ENCODE data around the gene THSD4. TPM values are rescaled to one million over a fixed set of nuclear protein-coding genes. Genes with fewer than 3 reads are reported as not detected.

THSD4 gene
- total RNA-seq, 3 donors from 2014 or later: 18.3 to 46.2 (median 27.1) TPM

DNA sequence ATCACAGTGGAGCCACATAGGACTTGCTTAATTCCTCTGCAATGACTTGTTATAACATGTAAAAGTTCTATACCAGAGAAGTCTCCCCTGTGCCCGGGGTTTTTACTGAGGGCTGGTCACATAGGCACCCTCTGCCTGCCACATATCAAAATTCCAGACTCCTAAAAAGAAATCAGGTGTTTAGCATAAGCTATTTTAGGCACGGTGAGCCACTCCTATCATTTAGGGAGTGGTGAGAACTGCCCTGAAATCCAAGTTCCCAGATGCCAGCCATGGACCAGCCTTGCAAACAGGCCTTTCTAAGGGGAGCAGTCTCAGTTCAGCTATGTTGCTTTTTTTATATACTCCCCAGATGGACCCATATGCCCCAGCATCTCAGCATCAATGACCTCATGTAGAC, 130.3 kb downstream of the THSD4 start:
- no peak overlapping the region for H3K4me3 ChIP-seq
- H3K9me3 ChIP-seq: no peaks in the 10 kb centered on the region
- no peak for ATAC-seq
- intact Hi-C loops (cut with DNase I, micrococcal nuclease): no loop called here
- H3K4me1 ChIP-seq (ENCODE audit: low read depth): no peaks in the 10 kb centered on the region
- H3K36me3 ChIP-seq (ENCODE audit: low read depth): no peaks in the 10 kb centered on the region
- no peak for DNase-seq
- TF ChIP-seq CTCF (IDR thresholded peaks at IDR 0.05): no peak

- ATAC-seq (no peak), DNase-seq (no peak)
- no peak for TF ChIP-seq CTCF (IDR thresholded peaks at IDR 0.05)
- H3K9me3 ChIP-seq: no peaks in the 10 kb centered on the region
- H3K36me3 ChIP-seq (ENCODE audit: low read depth): no peaks in the 10 kb centered on the region
- no peak overlapping the region for H3K4me3 ChIP-seq
- intact Hi-C loops (cut with DNase I, micrococcal nuclease): no loop called here
- H3K4me1 ChIP-seq (ENCODE audit: low read depth): no peaks in the 10 kb centered on the region
These were observed 133.1 kb downstream of the THSD4 start for GRCh38 chr15:71248386-71248785.

DNA sequence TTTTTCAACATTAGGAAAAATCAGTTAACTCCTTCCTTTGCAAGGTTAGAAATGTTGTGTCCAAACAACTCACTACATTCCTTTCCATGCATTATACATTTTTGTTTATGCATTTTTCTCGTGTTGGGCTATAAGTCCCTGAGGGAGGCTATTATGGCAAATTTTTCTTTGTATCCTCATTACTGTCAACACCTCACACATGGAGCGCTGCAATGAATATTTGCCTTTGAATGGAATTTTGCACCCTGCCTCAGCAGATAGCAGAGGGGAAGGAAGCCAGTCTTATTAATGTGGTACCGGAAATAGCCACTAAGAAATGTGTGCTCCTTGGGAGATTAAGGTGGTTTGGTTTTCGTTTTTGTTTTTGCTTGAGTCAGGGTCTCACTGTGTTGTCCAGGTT, 134.7 kb downstream of the THSD4 start:
- H3K4me1 ChIP-seq (ENCODE audit: low read depth): no peaks in the 10 kb centered on the region
- no peak for DNase-seq
- TF ChIP-seq CTCF (IDR thresholded peaks at IDR 0.05): no peak
- H3K9me3 ChIP-seq: no peaks in the 10 kb centered on the region
- intact Hi-C loops (cut with DNase I, micrococcal nuclease): no loop called here
- H3K4me3 ChIP-seq: no peak overlapping the region
- no peaks in the 10 kb centered on the region for H3K36me3 ChIP-seq (ENCODE audit: low read depth)
- no peak for ATAC-seq

DNA sequence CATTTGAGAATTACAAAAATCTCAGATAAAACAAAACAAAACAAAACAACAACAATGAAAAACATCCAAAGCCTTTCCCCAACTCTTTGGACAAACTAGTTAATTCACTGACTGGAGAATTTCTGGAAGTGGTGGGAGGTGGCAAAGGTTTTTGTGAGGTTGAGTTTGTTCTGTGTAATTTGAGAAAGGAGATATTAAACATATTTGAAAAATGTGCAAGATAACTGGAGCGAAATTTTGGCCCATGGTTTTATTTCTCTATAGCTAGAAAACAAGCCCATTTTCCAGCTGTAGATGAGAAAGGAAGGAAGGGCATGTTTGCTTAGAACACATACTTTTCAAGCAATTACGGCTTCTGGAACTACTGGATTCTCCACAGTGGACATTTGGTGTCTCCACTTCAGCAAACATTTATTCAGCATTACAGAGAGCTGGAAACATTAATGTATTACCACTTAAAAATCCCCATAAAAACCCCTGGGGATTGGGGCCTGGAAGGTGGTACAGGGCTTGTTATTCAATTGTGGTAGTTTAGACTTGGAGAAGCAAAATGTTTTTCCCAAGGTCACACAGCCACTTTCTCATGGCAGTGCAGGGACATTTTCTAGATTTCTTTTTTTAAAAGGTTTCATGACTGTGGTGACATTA, 135.8 kb downstream of the THSD4 start:
- H3K36me3 ChIP-seq (ENCODE audit: low read depth): no peaks in the 10 kb centered on the region
- no peak for TF ChIP-seq CTCF (IDR thresholded peaks at IDR 0.05)
- intact Hi-C loops (cut with DNase I, micrococcal nuclease): no loop called here
- H3K4me1 ChIP-seq (ENCODE audit: low read depth): no peaks in the 10 kb centered on the region
- ATAC-seq (no peak), DNase-seq (no peak)
- H3K4me3 ChIP-seq: no peak overlapping the region
- no peaks in the 10 kb centered on the region for H3K9me3 ChIP-seq

- ATAC-seq (peak; percentile 47), DNase-seq (no peak)
- H3K4me1 ChIP-seq (ENCODE audit: low read depth): no peaks in the 10 kb centered on the region
- no peaks in the 10 kb centered on the region for H3K36me3 ChIP-seq (ENCODE audit: low read depth)
- intact Hi-C loops (cut with DNase I, micrococcal nuclease): no loop called here
- no peak overlapping the region for H3K4me3 ChIP-seq
- TF ChIP-seq CTCF (IDR thresholded peaks at IDR 0.05): no peak
- no peaks in the 10 kb centered on the region for H3K9me3 ChIP-seq
These were observed 136.3 kb downstream of the THSD4 start for GRCh38 chr15:71251584-71252043.

Measured in mucosa of descending colon (tissue), 3 donors.